Measurements from ENCODE around the gene MGLL. TPM values are rescaled to one million over a fixed set of nuclear protein-coding genes. Genes with fewer than 3 reads are reported as not detected.

MGLL gene
- total RNA-seq, 3 donors from 2014 or later: 212 to 515 (median 221) TPM

DNA sequence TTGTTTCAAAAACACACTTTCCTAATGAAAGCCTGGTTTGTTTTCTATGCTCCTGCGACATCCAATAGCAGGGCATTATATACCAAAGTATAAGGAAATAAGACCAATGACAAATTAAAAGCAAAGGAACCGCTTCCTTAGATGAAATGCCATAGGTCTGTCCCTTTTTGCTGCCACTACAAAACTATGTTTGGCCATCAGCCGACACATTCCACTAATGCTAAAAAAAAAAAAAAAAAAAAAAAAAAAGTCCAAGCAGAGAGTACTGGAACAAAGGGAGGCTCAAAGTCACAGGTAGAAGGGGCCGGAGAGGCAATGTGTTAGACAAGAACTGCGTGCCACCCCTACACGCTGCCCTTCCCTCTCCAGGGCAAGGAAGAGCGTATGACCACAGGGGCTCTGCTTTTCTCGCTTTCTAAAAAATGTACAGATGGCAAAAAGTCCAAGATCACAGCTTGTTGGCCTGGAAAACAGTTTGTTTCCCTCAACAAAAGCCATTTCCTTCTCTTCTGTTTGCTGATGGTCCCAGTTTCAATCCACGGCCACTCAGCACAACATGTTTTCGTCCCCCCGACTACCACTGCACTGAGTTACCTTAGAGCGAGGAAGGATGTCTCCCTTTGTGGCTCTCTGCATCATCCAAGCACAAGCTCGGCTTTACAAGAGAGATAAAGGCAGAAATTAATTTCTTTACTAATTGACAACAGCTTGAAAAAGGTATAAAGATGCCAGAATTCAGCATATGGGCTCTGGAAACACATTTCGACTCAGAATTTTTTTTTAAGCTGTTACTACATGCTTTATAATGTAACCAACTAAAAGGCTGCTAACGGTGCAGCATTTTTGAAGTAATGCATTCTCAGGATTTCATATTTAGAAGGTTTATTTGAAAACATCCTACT, 78.7 kb downstream of the MGLL start:
- no peaks in the 10 kb centered on the region for H3K36me3 ChIP-seq (ENCODE audit: low read depth)
- H3K4me3 ChIP-seq: no peak overlapping the region
- peaks cover 29% of the 10 kb centered on the region for H3K4me1 ChIP-seq (ENCODE audit: low read depth)
- TF ChIP-seq, protein P1, sequence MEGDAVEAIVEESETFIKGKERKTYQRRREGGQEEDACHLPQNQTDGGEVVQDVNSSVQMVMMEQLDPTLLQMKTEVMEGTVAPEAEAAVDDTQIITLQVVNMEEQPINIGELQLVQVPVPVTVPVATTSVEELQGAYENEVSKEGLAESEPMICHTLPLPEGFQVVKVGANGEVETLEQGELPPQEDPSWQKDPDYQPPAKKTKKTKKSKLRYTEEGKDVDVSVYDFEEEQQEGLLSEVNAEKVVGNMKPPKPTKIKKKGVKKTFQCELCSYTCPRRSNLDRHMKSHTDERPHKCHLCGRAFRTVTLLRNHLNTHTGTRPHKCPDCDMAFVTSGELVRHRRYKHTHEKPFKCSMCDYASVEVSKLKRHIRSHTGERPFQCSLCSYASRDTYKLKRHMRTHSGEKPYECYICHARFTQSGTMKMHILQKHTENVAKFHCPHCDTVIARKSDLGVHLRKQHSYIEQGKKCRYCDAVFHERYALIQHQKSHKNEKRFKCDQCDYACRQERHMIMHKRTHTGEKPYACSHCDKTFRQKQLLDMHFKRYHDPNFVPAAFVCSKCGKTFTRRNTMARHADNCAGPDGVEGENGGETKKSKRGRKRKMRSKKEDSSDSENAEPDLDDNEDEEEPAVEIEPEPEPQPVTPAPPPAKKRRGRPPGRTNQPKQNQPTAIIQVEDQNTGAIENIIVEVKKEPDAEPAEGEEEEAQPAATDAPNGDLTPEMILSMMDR (IDR thresholded peaks at IDR 0.05): no peak
- ATAC-seq (no peak), DNase-seq (no peak)
- H3K9me3 ChIP-seq: no peaks in the 10 kb centered on the region
- intact Hi-C loops (cut with DNase I, micrococcal nuclease): no loop called here

DNA sequence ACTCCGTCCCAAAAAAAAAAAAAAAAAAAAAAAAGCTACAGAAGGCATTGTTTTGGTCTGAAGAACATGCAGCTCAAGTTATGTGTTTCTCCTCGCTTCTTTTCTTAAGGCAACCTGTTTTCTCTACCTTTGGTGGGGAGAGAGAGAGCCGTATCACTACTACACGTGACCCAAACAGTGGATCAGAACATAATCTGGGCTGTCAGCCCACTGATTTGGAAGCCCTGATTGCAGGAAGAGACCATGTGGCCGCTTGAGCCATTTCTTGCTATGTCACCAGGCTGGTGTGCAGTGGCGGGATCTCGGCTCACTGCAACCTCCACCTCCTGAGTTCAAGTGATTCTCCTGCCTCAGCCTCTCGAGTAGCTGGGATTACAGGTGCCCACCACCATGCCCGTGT, 79.7 kb downstream of the MGLL start:
- no peak for DNase-seq
- TF ChIP-seq, protein P1 (IDR thresholded peaks at IDR 0.05): no peak
- no peaks in the 10 kb centered on the region for H3K36me3 ChIP-seq (ENCODE audit: low read depth)
- no peak overlapping the region for H3K4me3 ChIP-seq
- intact Hi-C loops (cut with DNase I, micrococcal nuclease): no loop called here
- peaks cover 28% of the 10 kb centered on the region for H3K4me1 ChIP-seq (ENCODE audit: low read depth)
- no peak for ATAC-seq
- no peaks in the 10 kb centered on the region for H3K9me3 ChIP-seq

DNA sequence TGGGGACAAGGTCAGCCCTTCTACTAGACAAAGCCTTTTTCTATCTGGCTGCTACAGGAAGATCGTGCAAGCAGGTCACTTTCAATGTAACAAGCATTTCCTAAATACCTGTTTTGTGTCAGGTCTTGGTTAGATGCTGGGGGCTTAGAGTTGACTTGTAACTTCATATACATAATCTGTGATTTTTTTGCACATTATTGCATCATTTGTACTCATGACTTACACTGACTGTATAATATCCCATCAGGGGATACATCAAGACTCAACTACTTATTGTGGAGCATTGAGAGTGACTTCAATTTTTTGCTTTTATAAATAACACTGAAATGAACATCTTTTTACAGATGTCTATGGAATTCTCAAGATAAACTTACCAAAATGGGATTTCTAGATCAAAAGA, 80.6 kb downstream of the MGLL start:
- DNase-seq (no peak), ATAC-seq (no peak)
- intact Hi-C loops (cut with DNase I, micrococcal nuclease): no loop called here
- Histone ChIP-seq H3K4me1 (ENCODE audit: low read depth) (peaks cover 25% of the 10 kb centered on the region), H3K36me3 (ENCODE audit: low read depth) (no peaks in the 10 kb centered on the region), H3K9me3 (no peaks in the 10 kb centered on the region), H3K4me3 (no peak overlapping the region)
- TF ChIP-seq, protein P1 (IDR thresholded peaks at IDR 0.05): no peak

DNA sequence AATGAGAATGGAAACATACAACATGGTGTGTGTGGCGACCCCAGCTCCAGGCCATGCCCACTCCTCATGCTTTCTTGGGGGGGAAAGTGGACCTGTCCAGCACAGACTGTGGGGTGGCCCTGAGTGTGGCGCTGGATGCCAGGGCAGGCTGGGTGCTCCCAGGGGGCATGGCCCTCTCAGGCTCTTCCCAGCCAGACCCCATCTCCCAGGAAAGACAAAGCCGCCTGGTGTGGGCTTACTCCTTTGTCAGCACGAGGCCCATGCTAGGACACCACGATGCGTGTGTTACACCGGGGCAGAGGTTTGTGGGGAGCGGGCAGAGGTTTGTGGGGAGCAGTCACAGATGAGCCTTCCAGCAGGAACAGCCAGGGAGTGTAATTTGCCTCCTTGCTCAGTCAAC, 81.1 kb downstream of the MGLL start:
- TF ChIP-seq, protein P1 (IDR thresholded peaks at IDR 0.05): no peak
- Histone ChIP-seq H3K9me3 (no peaks in the 10 kb centered on the region), H3K4me1 (ENCODE audit: low read depth) (peaks cover 25% of the 10 kb centered on the region), H3K36me3 (ENCODE audit: low read depth) (no peaks in the 10 kb centered on the region), H3K4me3 (no peak overlapping the region)
- DNase-seq (no peak), ATAC-seq (no peak)
- intact Hi-C loops (cut with DNase I, micrococcal nuclease): no loop called here

DNA sequence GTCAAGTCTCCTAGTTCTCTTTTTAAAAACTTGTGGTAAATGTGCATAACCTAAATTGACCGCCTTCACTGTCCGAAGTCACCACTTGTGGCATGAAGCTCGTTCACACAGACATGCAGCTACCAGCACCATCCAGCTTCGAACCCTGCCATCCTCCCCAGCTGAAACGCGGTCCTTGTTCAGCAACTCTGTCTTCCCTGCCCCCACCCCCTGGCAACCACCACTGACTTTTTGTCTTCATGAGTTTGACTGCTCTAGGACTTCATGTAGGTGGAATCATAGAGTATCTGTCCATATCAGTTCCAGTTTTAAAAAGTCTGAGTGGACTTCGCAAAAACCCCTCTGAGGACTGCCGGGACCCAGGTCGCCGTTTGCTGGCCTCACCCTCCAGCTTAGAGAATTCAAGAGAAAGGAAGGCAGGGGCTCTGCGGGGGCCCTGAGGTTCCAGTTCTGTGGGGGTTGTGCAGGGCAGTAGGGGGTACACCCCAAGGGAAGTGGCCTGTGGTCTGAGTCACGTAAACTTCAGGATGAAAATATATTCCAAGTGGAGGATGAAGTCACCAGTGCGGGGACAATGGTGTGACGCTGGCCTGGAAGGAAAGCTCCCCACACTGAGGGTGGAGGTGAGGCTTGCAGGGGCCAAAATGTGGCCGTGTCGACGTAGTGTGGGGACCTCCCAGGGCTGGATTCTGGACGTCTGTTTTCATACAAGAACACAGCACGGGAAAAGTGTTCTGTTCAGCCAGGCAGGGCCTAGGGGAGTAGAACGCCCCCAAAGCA, 82.0 kb downstream of the MGLL start:
- H3K4me3 ChIP-seq: no peak overlapping the region
- H3K9me3 ChIP-seq: no peaks in the 10 kb centered on the region
- ATAC-seq (no peak), DNase-seq (no peak)
- intact Hi-C loops (cut with DNase I, micrococcal nuclease): no loop called here
- no peaks in the 10 kb centered on the region for H3K36me3 ChIP-seq (ENCODE audit: low read depth)
- peaks cover 28% of the 10 kb centered on the region for H3K4me1 ChIP-seq (ENCODE audit: low read depth)
- TF ChIP-seq, protein P1 (IDR thresholded peaks at IDR 0.05): no peak

Measured in mucosa of descending colon (tissue), 3 donors.